Transverse colon (tissue), 4 donors: ENCODE measurements around the gene TWSG1.

Experiments
- CTCF ChIP-seq, 5 experiments: fragments of 200-600 bp in 3 of 5; fragments of 450-650 bp in 2 of 5; sonication (generic) in 3 of 5; IDR thresholded peaks; 1 replicate in 2 of 5; 2 replicates in 3 of 5; pipeline ENCODE4 v1.5.1; 2016 to 2017; ENCODE audit warnings: antibody characterized with exemption in 5 of 5, inconsistent platforms in 3 of 5, mild to moderate bottlenecking in 2 of 5, moderate library complexity in 1 of 5
- EP300 ChIP-seq: sonication (generic); formaldehyde crosslinking; IDR thresholded peaks from one replicate; pipeline ENCODE4 v1.6.1; 2017; ENCODE audit warnings: antibody characterized with exemption, low read depth
- POLR2A ChIP-seq: fragments of 450-650 bp; IDR thresholded peaks from one replicate; pipeline ENCODE4 v1.6.1; 2016; ENCODE audit warnings: antibody characterized with exemption, mild to moderate bottlenecking, moderate library complexity
- POLR2AphosphoS5 ChIP-seq, 3 donors: sonication (generic); formaldehyde crosslinking; IDR thresholded peaks; one replicate each; pipeline ENCODE4 v1.6.1; 2016; ENCODE audit warnings: antibody characterized with exemption in 3 of 3

- no peak for TF ChIP-seq POLR2AphosphoS5 (IDR thresholded peaks at IDR 0.05)
- TF ChIP-seq CTCF (IDR thresholded peaks at IDR 0.05): no peak
- TF ChIP-seq EP300: no peak
- TF ChIP-seq POLR2A: no peak
These were observed 95.1 kb downstream of the TWSG1 start for GRCh38 chr18:9429662-9429993.
